Ascending aorta (tissue), 2 donors: ENCODE data around the gene CRYZ. TPM values are rescaled to one million over a fixed set of nuclear protein-coding genes. Genes with fewer than 3 reads are reported as not detected.

Source experiments
- DNase-seq, 2 donors: peaks; one replicate each; pipeline ENCODE4 v3.0.0-alpha.2; 2019; ENCODE audit warnings: low spot score in 2 of 2
- H3K27ac ChIP-seq, 2 donors: fragments of 200-600 bp; sonication (generic); one replicate each; pipeline ENCODE4 v1.5.1; 2016 to 2017; ENCODE audit warnings: mild to moderate bottlenecking in 1 of 2
- H3K27me3 ChIP-seq: fragments of 200-600 bp; sonication (generic); one replicate; pipeline ENCODE4 v1.5.1; 2017
- H3K36me3 ChIP-seq, 2 donors: fragments of 200-600 bp; sonication (generic); one replicate each; pipeline ENCODE4 v1.5.1; 2016
- H3K4me1 ChIP-seq, 2 donors: fragments of 200-600 bp; sonication (generic); one replicate each; pipeline ENCODE4 v1.5.1; 2016 to 2017; ENCODE audit warnings: mild to moderate bottlenecking in 1 of 2
- H3K4me3 ChIP-seq, 2 donors: fragments of 200-600 bp; sonication (generic); one replicate each; pipeline ENCODE4 v1.5.1; 2016 to 2017; ENCODE audit warnings: mild to moderate bottlenecking in 1 of 2
- H3K9me3 ChIP-seq, 2 donors: fragments of 200-600 bp; sonication (generic); one replicate each; pipeline ENCODE4 v1.5.1; 2016
- CTCF ChIP-seq, 3 experiments: fragments of 200-600 bp in 2 of 3; fragments of 450-650 bp in 1 of 3; sonication (generic) in 2 of 3; IDR thresholded peaks; one replicate each; pipeline ENCODE4 v1.5.1; 2016 to 2019; ENCODE audit warnings: antibody characterized with exemption in 3 of 3, mild to moderate bottlenecking in 1 of 3, moderate library complexity in 1 of 3
- intact Hi-C: fragments of 100-400 bp; cut with DNase I; formaldehyde crosslinking; loops from one replicate; pipeline ENCODE4 v1.15.1; 2023
- total RNA-seq: library from RNA; depleted of rRNA; stranded (reverse); fragments of >200 nt; gene quantifications from one replicate; pipeline ENCODE4 v1.1.0, GENCODE V29; 2016

The CRYZ gene
- total RNA-seq, 1 donor from 2014 or later: 6.8 TPM

- DNase-seq: no peak
- intact Hi-C loops: no loop called here
- no peaks in the 10 kb centered on the region for H3K4me1 ChIP-seq
- H3K9me3 ChIP-seq: no peaks in the 10 kb centered on the region
- H3K27me3 ChIP-seq: no peaks in the 10 kb centered on the region
- H3K36me3 ChIP-seq: no peaks in the 10 kb centered on the region
- no peak overlapping the region for H3K27ac ChIP-seq
- TF ChIP-seq CTCF (IDR thresholded peaks at IDR 0.05): no peak
- no peak overlapping the region for H3K4me3 ChIP-seq
Measured at GRCh38 chr1:74684301-74684700, 48.5 kb downstream of the CRYZ start.

DNA sequence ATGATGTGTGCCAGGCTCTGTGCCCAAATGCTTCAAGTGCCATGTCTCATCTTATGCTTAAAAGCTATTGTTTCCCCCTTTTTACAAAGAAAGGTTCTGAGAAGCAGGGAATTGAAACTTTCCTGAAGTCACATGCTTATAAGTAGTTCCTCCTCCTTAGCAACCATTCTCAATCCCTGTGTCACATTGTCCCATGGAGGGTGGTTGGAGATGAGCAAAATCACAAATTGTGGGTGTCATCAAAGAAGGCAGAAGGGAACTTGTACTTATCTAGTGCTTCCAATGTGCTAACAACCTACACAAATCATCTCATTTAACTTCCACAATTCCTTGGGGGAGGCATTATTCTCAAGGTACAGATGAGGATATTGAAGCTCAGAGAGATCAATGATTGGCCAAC, 49.2 kb downstream of the CRYZ start:
- no peaks in the 10 kb centered on the region for H3K36me3 ChIP-seq
- intact Hi-C loops: no loop called here
- no peak for TF ChIP-seq CTCF (IDR thresholded peaks at IDR 0.05)
- no peak for DNase-seq
- H3K4me3 ChIP-seq: no peak overlapping the region
- no peaks in the 10 kb centered on the region for H3K9me3 ChIP-seq
- no peaks in the 10 kb centered on the region for H3K4me1 ChIP-seq
- no peak overlapping the region for H3K27ac ChIP-seq
- no peaks in the 10 kb centered on the region for H3K27me3 ChIP-seq

GRCh38 chr1:74681851-74682250, 51.0 kb downstream of the CRYZ start:
- no peak for DNase-seq
- no peaks in the 10 kb centered on the region for H3K36me3 ChIP-seq
- H3K4me3 ChIP-seq: no peak overlapping the region
- no peaks in the 10 kb centered on the region for H3K4me1 ChIP-seq
- intact Hi-C loops: no loop called here
- TF ChIP-seq CTCF (IDR thresholded peaks at IDR 0.05): no peak
- no peaks in the 10 kb centered on the region for H3K27me3 ChIP-seq
- H3K9me3 ChIP-seq: no peaks in the 10 kb centered on the region
- no peak overlapping the region for H3K27ac ChIP-seq

- H3K27ac ChIP-seq: no peak overlapping the region
- intact Hi-C loops: no loop called here
Measured at GRCh38 chr1:74681449-74681848, 51.4 kb downstream of the CRYZ start.

DNA sequence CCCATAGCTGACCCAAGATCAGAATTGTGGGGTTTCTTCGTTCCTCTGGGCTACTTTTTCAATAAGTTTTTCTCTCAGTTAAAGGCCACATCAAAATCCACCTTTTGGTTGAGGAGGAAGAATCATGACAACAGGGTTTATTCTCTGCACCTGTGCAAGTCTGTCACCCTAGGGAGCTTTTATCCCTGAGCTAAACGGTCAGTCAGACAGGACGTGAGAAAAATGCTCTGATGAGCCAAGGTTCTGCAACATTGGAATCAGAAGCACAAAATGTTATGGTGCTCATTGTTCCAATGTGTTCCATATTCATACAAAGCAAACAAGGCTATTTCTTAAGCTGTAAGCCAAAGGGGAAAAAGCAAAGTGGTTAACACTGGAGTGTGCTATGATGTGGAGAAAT, 51.8 kb downstream of the CRYZ start:
- intact Hi-C loops: no loop called here
- no peaks in the 10 kb centered on the region for H3K9me3 ChIP-seq
- H3K27me3 ChIP-seq: no peaks in the 10 kb centered on the region
- no peak overlapping the region for H3K4me3 ChIP-seq
- no peak for DNase-seq
- TF ChIP-seq CTCF (IDR thresholded peaks at IDR 0.05): no peak
- no peak overlapping the region for H3K27ac ChIP-seq
- no peaks in the 10 kb centered on the region for H3K36me3 ChIP-seq
- H3K4me1 ChIP-seq: no peaks in the 10 kb centered on the region

More at GRCh38 chr1:74681449-74681848, 51.4 kb downstream of the CRYZ start:
- TF ChIP-seq CTCF (IDR thresholded peaks at IDR 0.05): no peak
- Histone ChIP-seq H3K4me1 (no peaks in the 10 kb centered on the region), H3K27me3 (no peaks in the 10 kb centered on the region), H3K36me3 (no peaks in the 10 kb centered on the region), H3K4me3 (no peak overlapping the region), H3K9me3 (no peaks in the 10 kb centered on the region)
- no peak for DNase-seq

DNA sequence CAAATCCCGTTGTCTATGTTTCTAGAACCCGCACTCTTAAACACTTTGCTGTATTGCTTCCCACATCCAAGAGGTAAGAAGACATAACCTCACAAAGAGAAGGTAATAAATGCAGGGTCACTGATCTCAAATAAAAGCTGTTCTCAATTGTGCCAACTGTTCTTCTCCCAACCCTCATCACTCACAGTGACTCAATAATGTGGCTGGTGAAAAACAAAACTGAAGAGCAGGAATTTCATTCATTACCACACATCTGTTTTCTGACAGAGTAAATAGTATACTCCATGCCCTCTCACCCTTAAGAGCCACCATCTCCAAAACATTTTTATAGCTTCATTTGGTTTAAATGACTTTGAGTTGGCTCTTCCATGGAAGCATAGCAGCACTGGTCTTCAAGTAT, 53.0 kb downstream of the CRYZ start:
- H3K4me3 ChIP-seq: no peak overlapping the region
- H3K27me3 ChIP-seq: no peaks in the 10 kb centered on the region
- H3K36me3 ChIP-seq: no peaks in the 10 kb centered on the region
- DNase-seq: no peak
- no peaks in the 10 kb centered on the region for H3K4me1 ChIP-seq
- H3K9me3 ChIP-seq: no peaks in the 10 kb centered on the region
- intact Hi-C loops: no loop called here
- H3K27ac ChIP-seq: no peak overlapping the region
- TF ChIP-seq CTCF (IDR thresholded peaks at IDR 0.05): no peak
